Calu3 (cell line): ENCODE results near the gene RSPH3. TPM values are rescaled to one million over a fixed set of nuclear protein-coding genes. Genes with fewer than 3 reads are reported as not detected.

Experiments
- BruUV-seq: library from RNA; stranded (reverse); fragments of 400-500 nt; replicated peaks from 2 replicates; lab custom pipeline; 2021; lab: Mats Ljungman, UMichigan
- CTCF ChIA-PET: fragments of 300-600 bp; sonication (Branson Sonifier 250); formaldehyde crosslinking; loops from one replicate; lab custom pipeline; 2022; ENCODE audit warnings: antibody characterized with exemption; lab: Charles Lee
- DNase-seq: peaks from one replicate; pipeline ENCODE4 v3.0.0; 2022
- H3K27ac Mint-ChIP-seq: one replicate; pipeline ENCODE4 v1.8.0; 2022; ENCODE audit warnings: mixed read lengths; ENCODE audit not compliant: unreplicated experiment
- H3K27me3 Mint-ChIP-seq: one replicate; pipeline ENCODE4 v1.8.0; 2022; ENCODE audit warnings: mixed read lengths; ENCODE audit not compliant: unreplicated experiment
- H3K36me3 Mint-ChIP-seq: one replicate; pipeline ENCODE4 v1.8.0; 2022; ENCODE audit warnings: mild to moderate bottlenecking, moderate library complexity, mixed read lengths; ENCODE audit not compliant: insufficient read depth, unreplicated experiment
- H3K4me1 Mint-ChIP-seq: one replicate; pipeline ENCODE4 v1.8.0; 2022; ENCODE audit warnings: mild to moderate bottlenecking, low read depth, mixed read lengths; ENCODE audit not compliant: unreplicated experiment
- H3K4me3 Mint-ChIP-seq: one replicate; pipeline ENCODE4 v1.8.0; 2022; ENCODE audit warnings: mild to moderate bottlenecking, low read depth, moderate library complexity, mixed read lengths; ENCODE audit not compliant: unreplicated experiment
- H3K9me3 Mint-ChIP-seq: one replicate; pipeline ENCODE4 v1.8.0; 2022; ENCODE audit warnings: low read depth, mixed read lengths; ENCODE audit not compliant: unreplicated experiment
- CTCF ChIP-seq: fragments of 200-600 bp; IDR thresholded peaks from one replicate; pipeline ENCODE4 v1.8.0; 2022; ENCODE audit warnings: antibody characterized with exemption; ENCODE audit not compliant: unreplicated experiment
- intact Hi-C: fragments of 100-400 bp; cut with micrococcal nuclease; formaldehyde crosslinking; loops from one replicate; pipeline ENCODE4 v1.10.0; 2022; ENCODE audit not compliant: unreplicated experiment
- total RNA-seq: library from RNA; stranded (reverse); gene quantifications from 2 replicates; pipeline ENCODE4 v1.2.3, GENCODE V29; 2022

RSPH3 gene
- total RNA-seq, 1 experiment from 2014 or later, result 12.5 TPM

- DNase-seq, result no peak
- CTCF ChIA-PET, result interaction anchor here (0.6 to 2.5 kb wide), 7 partner anchors 9 to 126 kb away, joined by 3 to 45 read pairs (median 6); partner anchors contain the start of genes RSPH3 and TAGAP
- no TSS peak for BruUV-seq
- Mint-ChIP-seq H3K4me1 (no peaks in the 10 kb centered on the region), H3K36me3 (no peaks in the 10 kb centered on the region), H3K9me3 (no peaks in the 10 kb centered on the region), H3K27ac (no peak overlapping the region), H3K27me3 (no peaks in the 10 kb centered on the region), H3K4me3 (no peak overlapping the region)
- intact Hi-C loops, result loop anchor here (1.0 kb wide), 2 partner anchors 96 to 126 kb away; no protein-coding TSS in a partner anchor
- TF ChIP-seq CTCF, result no peak
Observed at GRCh38 chr6:159008656-159009288, 8.8 kb upstream of the RSPH3 start.

DNA sequence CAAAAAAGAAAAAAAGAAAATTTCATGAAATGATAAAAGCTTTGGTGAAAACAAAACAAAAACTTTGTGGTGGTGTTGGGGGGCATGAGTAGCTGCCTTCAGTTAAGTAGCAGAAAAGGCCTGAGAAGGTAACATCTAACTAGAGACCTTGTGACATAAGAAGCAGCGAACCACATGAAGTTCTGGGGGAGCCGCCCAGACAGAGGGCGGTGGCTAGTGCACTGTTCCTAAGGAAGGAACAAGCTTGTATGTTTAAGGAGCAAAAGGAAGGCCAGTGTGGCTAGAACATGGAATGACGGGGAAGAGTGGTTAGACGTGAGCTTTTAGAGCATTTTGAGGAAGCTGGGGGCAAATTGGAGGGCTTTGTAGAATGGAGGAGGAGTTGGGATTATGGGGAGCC is 7.5 kb upstream of the RSPH3 start:
- CTCF ChIA-PET, result interaction anchor here (1.0 to 2.5 kb wide), 2 partner anchors 97 to 127 kb away, joined by 4 to 45 read pairs; no protein-coding TSS in a partner anchor
- Mint-ChIP-seq H3K4me3 (no peak overlapping the region), H3K27ac (no peak overlapping the region), H3K27me3 (no peaks in the 10 kb centered on the region), H3K9me3 (no peaks in the 10 kb centered on the region), H3K4me1 (peaks cover 7% of the 10 kb centered on the region), H3K36me3 (peaks cover 4% of the 10 kb centered on the region)
- BruUV-seq, result no TSS peak
- no peak for DNase-seq
- intact Hi-C loops, result no loop called here
- no peak for TF ChIP-seq CTCF

DNA sequence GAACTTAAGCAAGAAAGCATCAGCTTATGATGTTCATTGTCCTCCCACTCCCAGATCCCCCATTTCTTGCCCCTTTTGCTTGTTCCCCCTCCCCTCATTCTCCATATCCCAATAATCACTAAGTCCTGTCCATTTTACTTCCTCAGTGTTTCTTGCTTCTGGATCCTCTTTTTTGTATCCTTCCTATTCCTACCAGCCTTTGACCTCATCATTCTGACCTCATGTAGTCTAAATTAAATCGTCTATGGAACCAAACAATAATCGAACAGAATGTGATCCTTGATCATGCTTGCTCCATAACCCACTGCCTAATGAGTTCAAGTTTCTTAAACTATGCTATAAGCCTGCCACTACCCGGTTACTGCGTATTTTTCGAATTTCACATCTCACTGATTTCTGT is 5.4 kb upstream of the RSPH3 start:
- intact Hi-C loops, result no loop called here

GRCh38 chr6:159004592-159004991 is 4.6 kb upstream of the RSPH3 start:
- BruUV-seq, result no TSS peak
- intact Hi-C loops, result loop anchor here (5.0 kb wide), 1 partner anchor 357 kb away; no protein-coding TSS in a partner anchor
- no peak for TF ChIP-seq CTCF
- DNase-seq, result no peak
- Mint-ChIP-seq H3K9me3 (no peaks in the 10 kb centered on the region), H3K27me3 (no peaks in the 10 kb centered on the region), H3K4me1 (peaks cover 24% of the 10 kb centered on the region), H3K4me3 (no peak overlapping the region), H3K36me3 (peaks cover 24% of the 10 kb centered on the region), H3K27ac (no peak overlapping the region)
- CTCF ChIA-PET, result no interaction called here

More for the DNA sequence above, 5.4 kb upstream of the RSPH3 start:
- CTCF ChIA-PET, result no interaction called here
- no TSS peak for BruUV-seq
- Mint-ChIP-seq H3K4me3 (no peak overlapping the region), H3K27ac (no peak overlapping the region), H3K36me3 (peaks cover 16% of the 10 kb centered on the region), H3K4me1 (peaks cover 24% of the 10 kb centered on the region), H3K9me3 (no peaks in the 10 kb centered on the region), H3K27me3 (no peaks in the 10 kb centered on the region)
- DNase-seq, result no peak
- no peak for TF ChIP-seq CTCF
